MCF 10A (cell line): Measurements from ENCODE around the gene ADARB1. TPM values are rescaled to one million over a fixed set of nuclear protein-coding genes. Genes with fewer than 3 reads are reported as not detected.

Experiments
- BruUV-seq: library from RNA; stranded (reverse); fragments of 400-500 nt; replicated peaks from 2 replicates; lab custom pipeline; 2021; lab: Mats Ljungman, UMichigan
- CTCF ChIA-PET: fragments of 300-600 bp; sonication (Branson Sonifier 250); formaldehyde crosslinking; extraction: SDS; loops from one replicate; lab custom pipeline; 2021; ENCODE audit warnings: antibody characterized with exemption, inconsistent platforms; lab: Yijun Ruan, JAX
- POLR2A ChIA-PET: fragments of 300-600, 350-650 bp; sonication (Branson Sonifier 250); formaldehyde crosslinking; extraction: SDS; loops from one replicate; lab custom pipeline; 2020; ENCODE audit warnings: antibody characterized with exemption, inconsistent platforms; lab: Yijun Ruan, JAX
- DNase-seq: peaks from one replicate; pipeline ENCODE4 v3.0.0-alpha.2; 2018; ENCODE audit not compliant: unreplicated experiment
- H3K27ac Mint-ChIP-seq: one replicate; pipeline ENCODE4 v1.8.0; 2022; ENCODE audit warnings: mild to moderate bottlenecking, low read depth, mixed read lengths; ENCODE audit not compliant: unreplicated experiment
- H3K27me3 Mint-ChIP-seq: one replicate; pipeline ENCODE4 v1.8.0; 2022; ENCODE audit warnings: mixed read lengths; ENCODE audit not compliant: insufficient read depth, unreplicated experiment
- H3K36me3 Mint-ChIP-seq: one replicate; pipeline ENCODE4 v1.8.0; 2022; ENCODE audit warnings: mild to moderate bottlenecking, moderate library complexity, mixed read lengths; ENCODE audit not compliant: insufficient read depth, unreplicated experiment
- H3K4me1 Mint-ChIP-seq: one replicate; pipeline ENCODE4 v1.8.0; 2022; ENCODE audit warnings: mixed read lengths; ENCODE audit not compliant: insufficient read depth, unreplicated experiment
- H3K4me3 Mint-ChIP-seq: one replicate; pipeline ENCODE4 v1.8.0; 2022; ENCODE audit warnings: mild to moderate bottlenecking, moderate library complexity, mixed read lengths; ENCODE audit not compliant: unreplicated experiment
- H3K9me3 Mint-ChIP-seq: one replicate; pipeline ENCODE4 v1.8.0; 2022; ENCODE audit warnings: mixed read lengths; ENCODE audit not compliant: unreplicated experiment
- intact Hi-C: fragments of 100-400 bp; cut with micrococcal nuclease; formaldehyde crosslinking; loops from 2 replicates; pipeline ENCODE4 v1.14.1; 2022
- total RNA-seq: library from RNA; stranded (reverse); gene quantifications from 2 replicates; pipeline ENCODE4 v1.2.3, GENCODE V29; 2022
- TF ChIP-seq, protein P1 (sequence below): fragments of 200-600 bp; IDR thresholded peaks from one replicate; pipeline ENCODE4 v1.8.0; 2022; ENCODE audit warnings: antibody characterized with exemption, mild to moderate bottlenecking; ENCODE audit not compliant: unreplicated experiment

ADARB1 gene
- total RNA-seq, 1 experiment from 2014 or later = 19.4 TPM

DNA sequence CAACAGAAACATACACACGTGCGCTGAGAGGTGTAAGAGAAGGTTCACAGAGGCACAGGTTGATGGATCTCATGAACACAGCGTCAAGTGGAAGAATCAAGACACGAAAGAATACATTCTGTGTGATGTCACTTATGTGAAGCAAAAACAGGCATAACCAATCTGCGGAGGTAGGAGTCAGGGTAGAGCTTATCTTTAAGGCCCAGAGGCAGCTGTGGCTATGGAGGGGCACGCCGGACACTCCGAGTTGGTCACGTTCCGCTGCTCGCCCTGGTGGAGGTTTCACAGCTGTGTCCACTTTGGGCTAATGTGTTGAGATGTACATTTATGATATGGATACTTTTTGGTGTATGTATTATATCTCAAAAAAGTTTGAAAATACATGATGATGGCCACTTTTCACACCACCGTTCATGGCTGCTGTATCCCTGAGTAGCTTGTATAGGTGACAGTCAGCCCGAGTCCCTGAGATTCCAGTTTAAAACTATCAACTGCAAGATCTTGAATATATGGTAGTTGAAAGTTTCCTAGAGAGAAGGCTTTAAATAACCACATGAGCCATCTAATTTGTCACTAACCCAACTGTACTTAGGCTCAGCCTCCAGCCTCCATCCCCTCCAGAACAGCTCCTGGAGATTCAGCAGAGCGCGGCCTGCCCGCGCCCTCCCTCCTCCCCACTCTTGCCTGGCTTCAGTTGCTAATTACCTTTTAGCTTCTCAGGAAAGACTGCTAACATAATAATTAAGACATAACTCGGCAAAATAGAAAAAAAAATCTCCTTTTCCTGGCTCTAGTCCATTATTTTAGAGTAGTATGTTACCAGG is 6.7 kb upstream of the ADARB1 start:
- DNase-seq = no peak
- no peaks in the 10 kb centered on the region for H3K36me3 Mint-ChIP-seq
- no peak overlapping the region for H3K4me3 Mint-ChIP-seq
- CTCF ChIA-PET = interaction anchor here (0.7 to 1.3 kb wide), 2 partner anchors 35 to 664 kb away, joined by 3 to 4 read pairs; no protein-coding TSS in a partner anchor
- no peak overlapping the region for H3K27ac Mint-ChIP-seq
- H3K9me3 Mint-ChIP-seq = no peaks in the 10 kb centered on the region
- intact Hi-C loops = no loop called here
- POLR2A ChIA-PET = no interaction called here
- no TSS peak for BruUV-seq
- TF ChIP-seq, protein P1, sequence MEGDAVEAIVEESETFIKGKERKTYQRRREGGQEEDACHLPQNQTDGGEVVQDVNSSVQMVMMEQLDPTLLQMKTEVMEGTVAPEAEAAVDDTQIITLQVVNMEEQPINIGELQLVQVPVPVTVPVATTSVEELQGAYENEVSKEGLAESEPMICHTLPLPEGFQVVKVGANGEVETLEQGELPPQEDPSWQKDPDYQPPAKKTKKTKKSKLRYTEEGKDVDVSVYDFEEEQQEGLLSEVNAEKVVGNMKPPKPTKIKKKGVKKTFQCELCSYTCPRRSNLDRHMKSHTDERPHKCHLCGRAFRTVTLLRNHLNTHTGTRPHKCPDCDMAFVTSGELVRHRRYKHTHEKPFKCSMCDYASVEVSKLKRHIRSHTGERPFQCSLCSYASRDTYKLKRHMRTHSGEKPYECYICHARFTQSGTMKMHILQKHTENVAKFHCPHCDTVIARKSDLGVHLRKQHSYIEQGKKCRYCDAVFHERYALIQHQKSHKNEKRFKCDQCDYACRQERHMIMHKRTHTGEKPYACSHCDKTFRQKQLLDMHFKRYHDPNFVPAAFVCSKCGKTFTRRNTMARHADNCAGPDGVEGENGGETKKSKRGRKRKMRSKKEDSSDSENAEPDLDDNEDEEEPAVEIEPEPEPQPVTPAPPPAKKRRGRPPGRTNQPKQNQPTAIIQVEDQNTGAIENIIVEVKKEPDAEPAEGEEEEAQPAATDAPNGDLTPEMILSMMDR = no peak
- peaks cover 12% of the 10 kb centered on the region for H3K27me3 Mint-ChIP-seq
- no peaks in the 10 kb centered on the region for H3K4me1 Mint-ChIP-seq

DNA sequence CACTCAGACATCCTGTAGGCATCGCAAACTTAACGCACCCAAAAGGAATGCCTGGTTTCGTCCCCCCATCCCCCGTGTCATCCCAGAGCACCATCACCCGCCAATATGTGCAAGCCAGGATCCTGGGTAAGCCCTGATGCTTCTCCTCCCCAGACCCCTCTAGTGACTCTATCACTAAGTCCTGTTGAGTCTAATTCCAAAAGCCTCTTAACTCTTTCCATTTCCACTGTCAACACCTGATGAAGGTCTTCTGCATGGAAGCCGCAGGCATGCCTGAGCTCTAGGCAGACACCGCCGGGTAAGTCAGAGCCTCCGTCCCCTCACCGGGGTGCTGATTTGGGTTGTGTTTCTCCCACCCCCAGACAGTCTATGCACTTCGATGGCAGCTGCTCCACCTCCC is 5.3 kb upstream of the ADARB1 start:
- ChIA-PET CTCF (interaction anchor here (0.7 to 1.7 kb wide), 5 partner anchors 34 to 901 kb away, joined by 3 to 4 read pairs (median 3); no protein-coding TSS in a partner anchor), POLR2A (interaction anchor here (0.7 kb wide), 1 partner anchor 33 kb away, joined by 3 read pairs; no protein-coding TSS in a partner anchor)
- H3K4me1 Mint-ChIP-seq = no peaks in the 10 kb centered on the region
- no peak for DNase-seq
- no peak overlapping the region for H3K4me3 Mint-ChIP-seq
- no peaks in the 10 kb centered on the region for H3K36me3 Mint-ChIP-seq
- H3K9me3 Mint-ChIP-seq = no peaks in the 10 kb centered on the region
- TF ChIP-seq, protein P1 = no peak
- peaks cover 12% of the 10 kb centered on the region for H3K27me3 Mint-ChIP-seq
- no peak overlapping the region for H3K27ac Mint-ChIP-seq
- BruUV-seq = no TSS peak
- intact Hi-C loops = no loop called here

DNA sequence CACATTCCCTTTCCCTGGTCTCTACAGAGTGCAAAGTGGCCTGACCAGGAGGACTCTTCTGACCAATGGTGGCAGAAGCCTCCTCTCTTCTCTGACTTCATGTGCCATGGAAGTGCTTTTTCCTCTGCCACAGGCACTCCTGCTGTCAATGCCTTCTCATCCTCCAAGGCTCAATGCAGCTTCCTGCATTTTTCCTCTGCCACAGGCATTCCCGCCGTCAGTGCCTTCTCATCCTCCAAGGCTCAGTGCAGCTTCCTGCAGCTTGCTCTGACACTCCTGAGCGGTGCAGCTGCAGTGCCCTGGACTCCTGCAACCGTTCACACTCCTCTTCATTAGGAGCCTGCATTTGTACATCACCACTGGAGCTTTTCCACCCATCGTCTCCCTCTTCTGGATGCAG is 4.7 kb upstream of the ADARB1 start:
- H3K9me3 Mint-ChIP-seq = no peaks in the 10 kb centered on the region
- no peaks in the 10 kb centered on the region for H3K4me1 Mint-ChIP-seq
- no peaks in the 10 kb centered on the region for H3K36me3 Mint-ChIP-seq
- no peak for DNase-seq
- H3K4me3 Mint-ChIP-seq = no peak overlapping the region
- TF ChIP-seq, protein P1 = no peak
- peaks cover 12% of the 10 kb centered on the region for H3K27me3 Mint-ChIP-seq
- intact Hi-C loops = no loop called here
- ChIA-PET POLR2A (no interaction called here), CTCF (interaction anchor here (1.0 to 1.7 kb wide), 3 partner anchors 9 to 118 kb away, joined by 3 read pairs; no protein-coding TSS in a partner anchor)
- no TSS peak for BruUV-seq
- H3K27ac Mint-ChIP-seq = no peak overlapping the region

DNA sequence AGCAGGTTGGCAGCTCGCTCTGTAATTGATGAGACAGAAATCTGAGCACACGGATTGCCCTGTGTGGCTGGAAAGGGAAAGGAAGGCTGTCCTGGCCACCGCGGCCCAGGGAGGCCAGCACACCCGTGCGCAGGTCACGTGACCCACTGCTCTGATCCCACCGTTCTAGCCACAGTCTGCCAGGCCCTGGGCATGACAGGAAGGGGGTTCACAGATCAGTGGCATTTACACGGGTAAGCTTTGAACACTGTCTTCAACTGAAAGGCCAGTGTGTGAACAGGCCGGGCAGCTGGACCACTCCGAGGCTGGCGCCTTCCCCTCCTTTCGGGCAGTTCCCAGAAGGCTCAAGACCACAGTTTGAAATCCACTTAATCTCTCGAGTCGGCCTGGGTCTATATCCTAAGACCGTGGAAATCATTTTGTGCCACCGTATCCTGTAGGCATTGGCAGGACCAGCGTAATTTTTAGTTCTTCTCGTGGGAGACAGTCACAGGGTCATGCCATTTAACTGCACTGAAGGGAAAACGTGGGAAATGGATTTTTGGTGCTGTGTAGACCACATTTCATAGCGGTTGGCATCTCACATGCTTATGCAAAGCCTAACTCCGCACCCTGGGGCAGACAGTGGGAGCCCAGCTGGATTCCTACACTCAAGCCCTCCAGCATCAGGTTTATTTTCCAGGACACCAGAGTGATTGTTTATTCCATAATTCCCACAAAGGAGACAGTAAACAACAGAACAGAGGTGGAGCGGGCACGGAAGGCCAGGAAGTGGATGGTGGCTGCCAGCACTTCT is 3.1 kb upstream of the ADARB1 start:
- H3K4me3 Mint-ChIP-seq = no peak overlapping the region
- no peak overlapping the region for H3K27ac Mint-ChIP-seq
- no peaks in the 10 kb centered on the region for H3K36me3 Mint-ChIP-seq
- peaks cover 9% of the 10 kb centered on the region for H3K27me3 Mint-ChIP-seq
- intact Hi-C loops = no loop called here
- H3K4me1 Mint-ChIP-seq = no peaks in the 10 kb centered on the region
- POLR2A ChIA-PET = interaction anchor here (0.7 to 0.9 kb wide), 2 partner anchors 10 to 34 kb away, joined by 3 read pairs; no protein-coding TSS in a partner anchor
- TF ChIP-seq, protein P1 = no peak
- no peak for DNase-seq
- CTCF ChIA-PET = interaction anchor here (0.6 to 1.7 kb wide), 3 partner anchors 9 to 74 kb away, joined by 3 to 4 read pairs (median 3); no protein-coding TSS in a partner anchor
- BruUV-seq = no TSS peak
- H3K9me3 Mint-ChIP-seq = no peaks in the 10 kb centered on the region
